ENCODE data around the gene S1PR1.
"Not testable (repeated sequence)": the region's sequence is repeated elsewhere in the genome, so short reads cannot be mapped to it uniquely, and the experiment has no call there.

The S1PR1 gene

DNA sequence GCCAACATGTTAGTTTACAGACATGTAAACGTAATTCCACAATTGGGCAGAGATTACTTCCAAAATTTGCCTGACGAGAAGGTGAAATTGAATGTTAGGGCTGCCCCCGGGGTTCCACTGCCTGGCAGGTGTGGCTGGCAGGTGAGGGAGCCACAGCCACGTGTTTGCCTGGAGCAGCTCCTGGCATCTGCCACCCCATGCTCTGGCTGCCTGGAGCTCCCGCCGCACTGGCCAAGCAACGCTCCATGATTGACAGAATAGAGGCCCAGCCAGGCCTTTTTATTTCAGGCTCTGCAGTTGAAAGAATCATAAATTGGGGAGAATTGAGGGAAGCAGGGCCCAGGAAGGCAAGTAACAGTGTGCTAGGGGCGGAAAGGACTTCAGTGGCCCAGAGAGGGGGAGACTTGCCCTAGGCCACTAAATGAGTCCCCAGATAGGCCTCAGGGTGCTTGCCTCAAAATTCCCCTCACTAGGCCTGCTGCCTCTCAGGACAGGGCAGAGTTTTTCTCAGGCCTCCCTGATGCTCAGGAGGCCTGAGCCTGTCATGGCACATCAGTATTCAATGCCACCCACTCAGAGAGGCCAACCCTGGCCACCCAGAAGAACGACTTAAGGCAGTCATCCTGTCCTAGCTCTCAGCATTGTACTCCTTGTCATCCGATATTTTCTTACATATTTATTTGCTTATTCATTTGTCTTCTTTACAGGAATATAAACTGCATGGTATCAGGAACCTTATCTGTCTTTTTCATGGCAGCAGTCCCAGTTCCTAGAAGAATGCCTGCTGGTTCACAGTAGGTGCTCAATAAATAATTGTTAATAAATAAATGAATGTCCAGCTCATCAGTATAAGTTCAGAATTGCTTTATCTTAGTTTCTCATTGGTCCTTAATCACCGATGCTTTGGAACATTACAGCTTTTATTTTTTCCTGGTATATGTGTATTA is 16.6 kb upstream of the S1PR1 start:
- DNase-seq (ENCODE audit: low spot score): no peak

DNA sequence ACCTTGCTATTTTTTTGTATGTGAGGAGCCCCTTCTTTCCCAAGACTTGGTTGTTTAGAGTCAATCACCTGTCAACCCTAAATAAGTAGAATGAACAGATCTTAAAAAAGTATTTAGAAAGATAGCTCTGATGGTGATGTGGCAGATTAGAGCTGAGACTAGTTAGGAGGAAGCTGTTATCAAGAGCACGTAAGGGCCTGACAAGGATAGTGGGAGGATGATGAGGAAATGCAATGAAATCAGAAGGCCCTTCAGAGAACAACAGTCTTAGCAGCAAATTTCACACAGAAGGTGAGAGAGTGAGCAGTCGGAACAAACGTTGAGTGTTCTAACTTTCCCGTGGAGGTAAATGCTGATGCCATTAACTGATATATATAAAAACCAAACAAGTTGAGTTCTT is 15.9 kb upstream of the S1PR1 start:
- no peak for DNase-seq (ENCODE audit: low spot score)

DNA sequence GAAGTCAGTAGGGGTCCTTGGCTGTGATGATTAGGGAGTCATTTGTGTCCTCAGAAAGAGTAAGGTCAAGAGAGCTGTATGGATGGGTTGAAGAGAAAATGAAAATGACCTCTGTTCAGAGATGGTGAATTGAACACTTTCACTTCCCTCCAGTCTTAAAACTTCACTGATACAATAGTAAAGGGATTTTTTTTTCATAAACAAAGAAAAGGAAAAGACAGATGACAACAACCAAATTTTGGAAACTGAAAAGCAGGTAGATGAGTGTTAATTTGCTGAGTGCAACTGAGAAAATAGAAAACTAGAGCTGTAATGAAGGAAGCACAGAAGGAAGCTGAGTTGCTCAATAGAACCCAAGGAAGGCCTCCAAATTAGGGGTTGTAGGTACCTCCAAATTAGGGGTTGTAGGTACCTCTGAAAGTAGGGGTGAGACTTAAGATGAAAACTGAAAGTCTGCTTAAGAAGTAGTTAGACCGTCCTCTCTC is 14.8 kb upstream of the S1PR1 start:
- no peak for DNase-seq (ENCODE audit: low spot score)

DNA sequence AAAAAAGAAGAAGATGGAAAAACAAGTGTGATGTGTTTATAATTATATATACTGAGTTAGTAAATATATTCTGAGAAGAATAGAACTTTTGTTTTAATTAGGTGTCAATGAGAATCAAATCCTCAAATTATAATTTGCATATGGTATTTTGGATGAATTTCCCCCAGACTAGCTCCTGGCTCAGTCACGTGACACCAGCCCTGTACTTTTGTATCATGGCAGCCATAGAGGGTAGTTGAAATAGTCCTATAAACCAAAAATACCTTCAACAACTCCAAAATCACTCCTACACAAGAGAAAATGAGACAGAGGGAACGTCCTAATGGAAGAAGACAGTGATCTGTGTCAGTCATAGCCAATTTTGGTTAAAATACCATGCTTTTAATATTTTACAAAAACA is 9.0 kb upstream of the S1PR1 start:
- DNase-seq (ENCODE audit: low spot score): no peak

DNA sequence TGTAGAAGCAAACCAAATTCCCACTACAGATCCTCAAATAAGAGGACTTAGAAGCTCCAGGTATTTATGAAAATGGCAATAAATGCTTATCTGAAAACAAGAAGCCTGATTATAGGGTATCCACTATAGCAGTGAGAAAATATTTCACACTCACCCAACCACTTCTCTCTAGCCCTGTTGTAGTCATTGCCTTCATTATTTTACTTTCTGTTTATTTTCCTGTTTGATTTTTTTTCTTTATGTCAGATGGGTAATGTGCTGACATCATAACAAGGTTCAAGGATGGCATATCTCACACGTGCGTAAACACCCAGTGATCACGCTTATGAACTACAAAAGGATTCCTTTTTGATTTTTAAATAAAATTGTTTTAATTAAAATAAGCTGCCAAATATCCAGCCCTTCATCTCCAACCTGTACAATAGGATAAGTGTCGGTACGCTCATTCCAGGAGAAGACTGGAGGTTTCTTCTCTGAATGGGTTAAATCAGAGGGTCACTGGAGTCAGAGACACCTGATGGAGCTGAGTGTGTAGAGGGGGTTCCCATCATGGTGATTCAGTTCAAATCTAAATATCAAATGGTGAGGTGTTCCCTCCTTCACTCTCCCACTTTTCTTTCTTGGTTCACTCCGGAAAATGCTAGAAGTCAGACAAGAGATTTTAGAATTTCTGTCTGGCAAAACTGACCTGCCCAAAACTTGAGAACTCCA is 8.2 kb upstream of the S1PR1 start:
- no peak for DNase-seq (ENCODE audit: low spot score)

DNA sequence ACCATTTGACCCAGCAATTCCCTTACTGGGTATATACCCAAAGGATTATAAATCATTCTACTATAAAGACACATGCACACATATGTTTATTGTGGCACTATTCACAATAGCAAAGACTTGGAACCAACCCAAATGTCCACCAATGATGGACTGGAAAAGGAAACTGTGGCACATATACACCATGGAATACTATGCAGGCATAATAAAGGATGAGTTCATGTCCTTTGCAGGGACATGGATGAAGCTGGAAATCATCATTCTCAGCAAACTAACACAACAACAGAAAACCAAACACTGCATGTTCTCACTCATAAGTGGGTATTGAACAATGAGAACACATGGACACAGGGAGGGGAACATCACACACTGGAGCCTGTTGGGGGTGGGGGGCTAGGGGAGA is 4.6 kb upstream of the S1PR1 start:
- not testable (repeated sequence) for DNase-seq (ENCODE audit: low spot score)

DNA sequence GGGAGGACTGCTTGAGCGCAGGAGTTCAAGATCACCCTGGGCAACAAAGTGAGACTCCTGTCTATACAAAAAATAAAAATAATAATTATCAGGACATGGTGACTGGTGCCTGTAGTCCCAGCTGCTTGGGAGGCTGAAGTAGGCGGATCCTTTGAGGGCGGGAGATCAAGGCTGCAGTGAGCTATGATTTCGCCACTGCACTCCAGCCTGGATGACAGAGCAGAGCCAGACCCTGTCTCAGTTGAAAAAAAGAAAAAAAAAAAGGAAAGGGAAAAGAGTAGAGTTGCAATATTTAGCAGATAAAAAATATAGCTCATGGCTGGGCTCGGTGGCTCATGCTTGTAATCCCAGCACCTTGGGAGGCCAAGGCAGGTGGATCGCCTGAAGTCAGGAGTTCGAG is 3.3 kb upstream of the S1PR1 start:
- DNase-seq (ENCODE audit: low spot score): no peak

DNA sequence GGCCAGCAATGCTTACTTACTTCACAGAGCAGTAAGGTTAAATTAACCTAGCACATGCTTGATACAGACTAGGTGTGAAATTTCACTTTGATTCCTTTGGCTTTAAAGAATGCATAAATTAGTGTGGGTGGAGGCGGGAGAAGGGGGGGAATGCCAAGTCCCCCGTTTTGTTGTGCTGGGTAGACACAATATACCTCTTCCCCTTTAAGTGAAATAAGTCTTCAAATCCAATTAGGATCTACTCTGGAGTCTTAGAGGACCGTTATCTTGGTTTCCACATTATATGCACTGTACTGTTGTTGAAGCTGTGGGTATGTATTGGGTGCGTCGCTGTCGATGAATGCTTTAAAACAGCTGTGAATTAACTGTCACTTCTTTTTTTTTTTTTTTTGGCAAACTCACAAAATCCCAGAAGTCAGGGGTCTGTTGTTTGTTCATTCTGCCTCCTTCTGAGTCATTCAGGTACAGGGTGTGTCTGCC is 1.6 kb upstream of the S1PR1 start:
- DNase-seq (ENCODE audit: low spot score): no peak

DNA sequence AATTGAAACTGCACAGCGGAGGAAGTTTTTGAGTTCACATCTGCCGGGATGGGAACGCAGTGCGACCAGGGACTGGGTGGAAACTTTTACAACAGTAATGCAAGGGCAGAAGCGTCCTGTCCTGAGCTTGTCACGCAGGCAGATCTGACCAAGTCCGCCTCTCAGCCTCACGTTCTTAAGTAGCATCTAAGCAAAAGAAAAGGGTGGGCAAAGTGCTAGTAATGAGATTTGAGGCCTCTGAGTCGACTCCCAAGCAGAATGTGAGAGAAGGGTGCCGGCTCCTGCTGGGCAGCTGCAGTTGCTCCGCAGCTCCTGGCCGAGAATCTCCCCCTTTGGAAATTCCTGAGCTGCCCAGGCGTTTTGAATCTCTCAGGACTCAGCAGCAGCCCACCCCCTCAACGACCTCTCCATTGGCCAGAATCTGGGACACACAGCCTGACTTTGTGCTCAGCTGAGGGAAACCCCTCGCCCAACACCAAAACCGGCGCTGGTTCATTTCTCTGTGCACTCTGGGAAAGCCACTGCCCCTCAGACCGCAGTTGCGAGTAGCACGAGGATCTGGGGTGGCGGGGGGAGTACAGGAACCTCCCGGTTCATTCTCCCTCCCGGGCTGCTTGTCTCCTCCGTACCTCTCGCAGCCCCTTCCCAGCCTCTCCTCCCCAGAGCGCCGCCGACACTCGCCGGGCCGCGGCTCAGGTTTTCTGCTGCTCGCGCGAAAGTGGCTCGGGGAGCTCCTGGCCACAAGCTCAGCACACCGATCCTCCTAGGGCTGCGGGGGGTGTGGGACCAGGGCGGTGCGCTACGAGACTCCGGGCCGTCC is 913 bp upstream of the S1PR1 start:
- peak; percentile 72 for DNase-seq (ENCODE audit: low spot score)

DNA sequence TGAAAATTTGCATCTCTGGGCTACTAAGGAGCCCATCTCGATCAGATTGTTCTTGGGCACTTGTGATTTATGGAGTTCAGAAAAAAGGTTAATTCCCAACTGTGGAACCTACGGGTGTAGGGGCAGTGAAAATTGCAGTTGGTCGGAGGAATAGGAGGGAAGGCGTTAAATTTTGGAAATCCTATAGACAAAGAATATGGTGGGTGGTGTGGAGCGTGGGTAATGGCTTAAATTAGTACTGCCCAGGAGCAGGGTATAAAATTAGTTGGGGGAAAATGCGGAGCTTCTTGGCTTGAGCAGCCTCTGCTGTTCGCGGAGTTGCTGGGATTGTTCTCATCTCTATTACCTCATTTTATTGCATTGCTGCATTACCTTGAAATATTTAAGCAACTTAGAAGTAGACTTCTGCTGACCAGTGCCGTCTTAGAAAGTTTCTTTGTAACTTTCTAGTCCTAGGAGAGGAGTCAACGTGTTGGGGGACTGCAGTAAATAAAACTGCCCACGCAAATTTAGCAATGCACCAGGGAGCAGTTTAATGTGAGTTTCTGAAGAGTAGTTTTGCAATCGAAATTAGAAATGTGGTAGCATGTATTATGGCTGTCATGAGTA is 514 bp downstream of the S1PR1 start:
- no peak for DNase-seq (ENCODE audit: low spot score)

DNA sequence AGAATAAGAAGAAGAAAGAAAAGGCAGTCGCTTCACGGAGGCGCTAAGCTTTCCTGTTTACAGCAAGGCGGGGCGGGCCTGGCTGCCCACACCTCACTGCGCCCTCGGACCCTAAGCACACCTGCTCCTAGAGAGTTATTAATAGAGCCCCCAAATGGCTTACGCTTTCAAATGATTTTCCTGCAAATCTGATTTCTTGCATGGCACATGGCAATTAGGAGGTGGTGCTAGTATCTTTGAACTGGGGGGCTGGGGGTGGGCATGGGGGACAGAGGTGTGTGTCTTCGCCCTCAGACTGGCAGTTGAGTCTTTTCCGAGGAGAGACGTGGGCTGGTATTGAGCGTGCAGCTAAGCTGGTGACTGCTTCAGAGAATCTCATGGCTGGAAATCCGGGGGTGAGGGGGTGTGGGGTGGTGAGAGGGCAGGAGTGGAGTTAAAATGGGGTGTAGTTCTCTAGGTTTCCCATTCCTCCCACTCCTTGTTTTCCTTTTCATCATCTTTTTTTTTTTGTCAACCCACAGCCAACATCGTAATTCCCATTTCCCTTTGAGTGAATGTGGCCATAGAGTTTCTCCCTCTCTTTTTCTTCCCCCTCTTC is 1.3 kb downstream of the S1PR1 start:
- DNase-seq (ENCODE audit: low spot score): no peak

DNA sequence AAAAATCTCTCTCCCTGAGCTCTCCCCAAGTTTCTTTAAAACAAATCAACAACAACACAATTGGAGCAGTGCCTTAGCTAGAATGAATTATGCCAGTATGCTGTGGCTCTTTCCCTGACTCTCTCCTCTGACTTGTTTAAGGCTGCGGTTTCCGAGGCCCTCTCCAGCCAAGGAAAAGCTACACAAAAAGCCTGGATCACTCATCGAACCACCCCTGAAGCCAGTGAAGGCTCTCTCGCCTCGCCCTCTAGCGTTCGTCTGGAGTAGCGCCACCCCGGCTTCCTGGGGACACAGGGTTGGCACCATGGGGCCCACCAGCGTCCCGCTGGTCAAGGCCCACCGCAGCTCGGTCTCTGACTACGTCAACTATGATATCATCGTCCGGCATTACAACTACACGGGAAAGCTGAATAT is 1.9 kb downstream of the S1PR1 start:
- peak; percentile 82 for DNase-seq (ENCODE audit: low spot score)

DNA sequence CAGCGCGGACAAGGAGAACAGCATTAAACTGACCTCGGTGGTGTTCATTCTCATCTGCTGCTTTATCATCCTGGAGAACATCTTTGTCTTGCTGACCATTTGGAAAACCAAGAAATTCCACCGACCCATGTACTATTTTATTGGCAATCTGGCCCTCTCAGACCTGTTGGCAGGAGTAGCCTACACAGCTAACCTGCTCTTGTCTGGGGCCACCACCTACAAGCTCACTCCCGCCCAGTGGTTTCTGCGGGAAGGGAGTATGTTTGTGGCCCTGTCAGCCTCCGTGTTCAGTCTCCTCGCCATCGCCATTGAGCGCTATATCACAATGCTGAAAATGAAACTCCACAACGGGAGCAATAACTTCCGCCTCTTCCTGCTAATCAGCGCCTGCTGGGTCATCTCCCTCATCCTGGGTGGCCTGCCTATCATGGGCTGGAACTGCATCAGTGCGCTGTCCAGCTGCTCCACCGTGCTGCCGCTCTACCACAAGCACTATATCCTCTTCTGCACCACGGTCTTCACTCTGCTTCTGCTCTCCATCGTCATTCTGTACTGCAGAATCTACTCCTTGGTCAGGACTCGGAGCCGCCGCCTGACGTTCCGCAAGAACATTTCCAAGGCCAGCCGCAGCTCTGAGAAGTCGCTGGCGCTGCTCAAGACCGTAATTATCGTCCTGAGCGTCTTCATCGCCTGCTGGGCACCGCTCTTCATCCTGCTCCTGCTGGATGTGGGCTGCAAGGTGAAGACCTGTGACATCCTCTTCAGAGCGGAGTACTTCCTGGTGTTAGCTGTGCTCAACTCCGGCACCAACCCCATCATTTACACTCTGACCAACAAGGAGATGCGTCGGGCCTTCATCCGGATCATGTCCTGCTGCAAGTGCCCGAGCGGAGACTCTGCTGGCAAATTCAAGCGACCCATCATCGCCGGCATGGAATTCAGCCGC is 2.5 kb downstream of the S1PR1 start:
- no peak for DNase-seq (ENCODE audit: low spot score)

DNA sequence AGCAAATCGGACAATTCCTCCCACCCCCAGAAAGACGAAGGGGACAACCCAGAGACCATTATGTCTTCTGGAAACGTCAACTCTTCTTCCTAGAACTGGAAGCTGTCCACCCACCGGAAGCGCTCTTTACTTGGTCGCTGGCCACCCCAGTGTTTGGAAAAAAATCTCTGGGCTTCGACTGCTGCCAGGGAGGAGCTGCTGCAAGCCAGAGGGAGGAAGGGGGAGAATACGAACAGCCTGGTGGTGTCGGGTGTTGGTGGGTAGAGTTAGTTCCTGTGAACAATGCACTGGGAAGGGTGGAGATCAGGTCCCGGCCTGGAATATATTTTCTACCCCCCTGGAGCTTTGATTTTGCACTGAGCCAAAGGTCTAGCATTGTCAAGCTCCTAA is 3.2 kb downstream of the S1PR1 start:
- DNase-seq (ENCODE audit: low spot score): no peak

DNA sequence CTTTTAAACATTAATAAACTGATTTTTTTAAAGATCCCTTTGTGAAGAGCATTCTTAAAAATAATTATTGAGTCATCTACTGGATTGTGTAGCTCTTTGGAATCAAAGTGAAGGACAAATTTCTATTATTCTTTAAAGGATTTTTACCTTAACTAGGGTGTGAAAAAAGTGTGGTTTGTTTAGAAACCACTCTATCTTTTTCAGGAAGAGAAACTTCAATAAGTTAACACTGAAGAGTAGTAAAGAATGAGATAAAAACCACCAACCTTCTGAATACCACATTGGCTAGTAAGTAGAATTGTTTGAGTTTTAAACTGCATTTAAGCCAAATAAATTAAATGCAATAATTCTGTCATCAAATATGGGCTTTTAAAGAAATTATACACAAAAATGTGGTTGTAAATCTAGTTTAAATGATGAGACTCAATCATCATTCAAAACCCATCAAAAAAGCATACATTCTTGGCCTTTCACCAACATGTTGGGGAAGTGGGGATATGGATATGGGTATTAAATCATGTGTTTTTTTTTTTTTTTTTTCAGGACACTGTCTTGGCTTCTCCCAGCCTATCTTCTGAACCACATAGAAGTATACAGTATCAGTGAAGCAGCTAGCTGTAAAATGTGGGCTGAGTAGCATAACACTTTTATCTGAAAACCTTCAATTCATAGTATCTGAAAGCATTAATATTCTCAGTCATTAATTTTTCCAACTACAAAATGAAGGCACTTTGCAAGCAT is 4.8 kb downstream of the S1PR1 start:
- DNase-seq (ENCODE audit: low spot score): no peak

DNA sequence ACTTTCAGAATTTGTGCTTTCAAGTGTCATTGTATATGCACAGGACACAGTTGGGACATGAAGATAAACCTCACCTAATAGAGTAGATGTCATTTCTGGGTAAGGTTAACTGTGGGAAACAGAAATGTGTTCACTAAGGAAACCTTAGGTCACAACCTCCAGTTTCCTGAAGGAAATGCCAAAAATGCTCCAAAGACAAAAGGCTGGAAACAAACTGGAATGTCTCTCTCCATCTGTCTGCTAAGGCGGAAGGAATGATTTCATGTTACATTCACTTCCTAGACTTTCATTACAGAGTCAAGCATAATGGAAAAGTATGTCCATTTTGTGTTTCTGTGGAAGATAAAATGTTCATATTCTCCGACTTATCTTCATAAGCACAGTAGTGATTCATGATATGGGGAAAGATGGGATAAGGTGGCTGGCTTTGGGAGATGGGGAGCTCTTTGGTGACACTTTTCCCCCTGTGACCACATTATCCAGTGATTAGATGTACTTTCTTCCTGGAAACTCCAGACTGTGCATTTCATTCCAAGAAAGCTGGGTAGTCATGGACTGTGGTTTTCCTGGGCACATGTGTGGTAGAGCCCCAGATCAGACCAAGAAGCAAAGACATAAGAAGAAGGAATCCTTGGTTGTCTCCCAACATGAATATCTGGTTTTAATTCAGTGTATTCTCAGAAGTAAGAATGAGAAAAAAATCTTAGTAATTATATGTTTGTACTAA is 5.7 kb downstream of the S1PR1 start:
- DNase-seq (ENCODE audit: low spot score): no peak

DNA sequence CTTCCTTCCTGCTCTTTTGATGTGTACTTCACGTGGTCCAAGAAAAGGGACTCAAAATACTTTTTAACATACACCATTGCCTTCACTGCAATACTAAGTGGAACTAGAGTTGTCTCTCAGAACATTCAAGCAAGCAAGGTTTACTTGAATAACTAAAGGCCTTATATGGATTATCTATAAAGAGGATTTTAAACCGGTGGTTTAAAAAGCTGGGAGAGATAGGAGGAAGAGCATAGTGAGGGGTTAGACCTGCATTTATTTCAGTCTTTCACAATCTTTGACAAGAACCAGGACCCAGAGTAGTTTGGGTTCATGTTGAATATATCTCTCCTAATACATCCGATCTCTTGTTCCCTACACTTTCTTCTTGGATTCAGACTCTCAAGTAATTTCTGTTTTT is 6.9 kb downstream of the S1PR1 start:
- no peak for DNase-seq (ENCODE audit: low spot score)

DNA sequence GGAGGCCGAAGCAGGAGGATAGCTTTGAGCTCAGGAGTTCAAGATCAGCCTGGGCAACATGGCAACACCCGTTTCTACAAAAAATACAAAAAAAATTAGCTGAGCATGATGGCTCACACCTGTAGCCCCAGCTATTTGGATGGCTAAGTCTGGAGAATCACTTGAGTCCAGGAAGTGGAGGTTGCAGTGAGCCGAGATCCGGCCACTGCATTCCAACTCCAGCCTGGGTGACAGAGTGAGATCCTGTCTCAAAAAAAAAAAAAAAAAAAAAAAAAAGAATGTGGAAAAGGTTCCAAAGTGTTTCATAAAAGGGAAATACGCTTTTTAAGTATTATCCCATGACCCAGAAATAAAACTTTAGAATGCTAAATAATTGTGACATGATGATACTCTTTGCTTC is 8.0 kb downstream of the S1PR1 start:
- no peak for DNase-seq (ENCODE audit: low spot score)

Data from left forelimb (tissue), 1 donor.